GM21825 (cell line): ENCODE results near the gene FURIN.
"Not testable (repeated sequence)": the region's sequence is repeated elsewhere in the genome, so short reads cannot be mapped to it uniquely, and the experiment has no call there.

Experiments used
- ATAC-seq: cut with Tn5 transposase; IDR thresholded peaks from one replicate; pipeline ENCODE4 v1.9.1; 2021; ENCODE audit warnings: mild to moderate bottlenecking, moderate library complexity; ENCODE audit not compliant: unreplicated experiment

FURIN gene

GRCh38 chr15:90914305-90915080, 46.1 kb downstream of the FURIN start:
- no peak for ATAC-seq

GRCh38 chr15:90915216-90915807, 46.9 kb downstream of the FURIN start:
- ATAC-seq, result no peak

DNA sequence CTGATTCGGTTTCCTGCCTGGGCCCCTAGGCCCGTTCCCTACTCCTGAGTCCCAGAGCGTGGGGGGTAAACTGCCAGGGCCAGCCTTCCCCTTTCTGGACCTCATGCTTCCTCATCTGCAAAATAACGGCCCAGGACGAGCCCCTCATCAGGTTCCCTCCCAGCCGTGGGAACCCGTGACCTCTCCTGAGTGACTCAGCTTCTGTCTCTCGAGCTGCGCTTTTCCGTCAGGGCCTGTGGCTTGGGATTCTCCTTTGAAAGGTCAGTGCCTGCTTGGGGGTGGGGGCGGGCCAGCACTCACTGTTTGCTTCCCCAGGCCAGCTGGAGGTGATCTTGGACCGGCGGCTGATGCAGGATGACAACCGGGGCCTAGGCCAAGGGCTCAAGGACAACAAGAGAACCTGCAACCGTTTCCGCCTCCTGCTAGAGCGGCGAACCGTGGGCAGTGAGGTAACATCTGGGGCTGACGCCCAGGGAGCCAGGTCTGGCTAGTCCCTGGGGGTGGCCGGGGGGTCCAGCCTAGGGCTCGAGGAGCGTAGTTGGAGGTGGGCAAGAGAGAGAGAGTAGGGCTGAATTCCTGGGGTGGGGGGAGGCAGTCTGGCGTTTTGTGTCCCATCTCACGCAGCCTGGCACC, 47.5 kb downstream of the FURIN start:
- ATAC-seq, result no peak

DNA sequence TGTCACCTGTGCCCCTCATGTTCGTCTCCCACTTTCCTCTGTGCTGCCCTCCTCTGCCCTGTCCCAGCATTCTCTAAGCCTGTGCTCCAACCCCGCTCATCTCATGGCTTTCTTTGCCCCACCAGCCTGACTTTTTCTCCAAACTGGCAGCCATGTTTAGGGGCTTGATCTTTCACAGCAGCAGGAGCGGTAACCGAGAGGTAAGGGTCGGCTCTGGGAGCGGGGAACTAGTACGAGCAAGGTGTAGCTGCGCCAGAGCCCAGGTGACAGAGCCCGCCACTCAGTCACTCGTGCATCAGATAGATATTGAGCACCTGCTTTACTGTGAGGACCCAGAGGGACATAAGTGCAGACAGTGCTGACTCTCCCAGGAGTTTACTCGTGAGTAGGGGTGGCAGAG, 48.1 kb downstream of the FURIN start:
- ATAC-seq, result no peak

GRCh38 chr15:90917569-90917968, 49.2 kb downstream of the FURIN start:
- ATAC-seq, result no peak

GRCh38 chr15:90918034-90918788, 49.8 kb downstream of the FURIN start:
- no peak for ATAC-seq

GRCh38 chr15:90918835-90919234, 50.4 kb downstream of the FURIN start:
- ATAC-seq, result no peak

GRCh38 chr15:90921887-90922286, 53.5 kb downstream of the FURIN start:
- no peak for ATAC-seq

DNA sequence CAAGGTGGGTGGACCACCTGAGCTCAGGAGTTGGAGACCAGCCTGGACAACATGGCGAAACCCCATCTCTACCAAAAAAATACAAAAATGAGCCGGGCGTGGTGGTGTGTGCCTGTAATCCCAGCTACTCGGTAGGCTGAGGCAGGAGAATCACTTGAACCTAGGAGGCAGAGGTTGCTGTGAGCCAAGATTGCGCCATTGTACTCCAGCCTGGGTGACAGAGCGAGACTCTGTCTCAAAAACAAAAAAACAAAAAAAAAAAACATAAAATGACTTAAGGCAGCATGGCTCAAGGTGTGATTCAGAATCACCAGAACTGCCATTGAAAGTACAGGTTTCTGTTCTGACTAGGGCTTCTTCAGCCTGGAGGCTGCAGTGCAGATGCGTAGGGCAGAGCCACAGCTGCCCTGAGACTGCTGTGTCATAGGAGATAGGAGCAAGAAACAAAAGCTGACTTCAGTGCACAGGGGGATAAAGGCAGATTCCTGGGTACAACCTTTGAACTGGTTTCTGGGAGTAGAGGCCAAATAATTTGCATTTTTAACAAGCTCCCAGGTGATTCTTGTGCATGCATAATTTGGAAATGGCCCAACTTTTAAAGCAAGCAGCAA, 54.4 kb downstream of the FURIN start:
- ATAC-seq, result peak; percentile 60

GRCh38 chr15:90924375-90924774, 56.0 kb downstream of the FURIN start:
- peak; percentile 63 for ATAC-seq

DNA sequence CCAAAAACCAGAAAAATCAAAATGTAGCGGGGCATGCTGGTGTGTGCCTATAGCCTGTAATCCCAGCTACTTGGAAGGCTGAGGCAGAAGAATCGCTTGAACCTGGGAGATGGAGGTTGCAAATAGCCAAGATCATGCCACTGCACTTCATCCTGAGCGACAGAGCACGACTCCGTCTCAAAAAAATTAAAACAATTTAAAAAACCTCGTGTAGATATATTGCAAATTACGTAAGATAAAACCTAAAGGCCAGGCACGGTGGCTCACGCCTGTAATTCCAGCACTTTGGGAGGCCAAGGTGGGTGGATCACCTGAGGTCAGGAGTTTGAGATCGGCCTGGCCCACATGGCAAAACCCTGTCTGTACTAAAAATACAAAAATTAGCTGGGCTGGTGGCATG, 58.4 kb downstream of the FURIN start:
- ATAC-seq, result not testable (repeated sequence)

DNA sequence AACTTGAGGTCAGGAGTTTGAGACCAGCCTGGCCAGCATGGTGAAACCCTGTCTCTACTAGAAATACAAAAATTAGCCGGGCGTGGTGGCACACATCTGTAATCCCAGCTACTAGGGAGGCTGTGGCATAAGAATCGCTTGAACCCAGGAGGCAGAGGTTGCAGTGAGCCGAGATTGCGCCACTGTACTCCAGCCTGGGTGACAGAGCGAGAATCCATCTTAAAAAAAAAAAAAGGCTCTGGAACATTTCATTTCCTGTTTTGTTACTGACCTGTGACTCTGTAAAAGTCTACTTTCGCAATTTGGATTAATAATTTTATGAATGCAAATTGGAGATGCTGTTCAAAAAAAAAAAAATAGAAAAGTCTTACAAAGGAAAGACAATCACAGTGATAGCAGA, 59.7 kb downstream of the FURIN start:
- not testable (repeated sequence) for ATAC-seq

GRCh38 chr15:90929246-90930019, 61.0 kb downstream of the FURIN start:
- ATAC-seq, result no peak

DNA sequence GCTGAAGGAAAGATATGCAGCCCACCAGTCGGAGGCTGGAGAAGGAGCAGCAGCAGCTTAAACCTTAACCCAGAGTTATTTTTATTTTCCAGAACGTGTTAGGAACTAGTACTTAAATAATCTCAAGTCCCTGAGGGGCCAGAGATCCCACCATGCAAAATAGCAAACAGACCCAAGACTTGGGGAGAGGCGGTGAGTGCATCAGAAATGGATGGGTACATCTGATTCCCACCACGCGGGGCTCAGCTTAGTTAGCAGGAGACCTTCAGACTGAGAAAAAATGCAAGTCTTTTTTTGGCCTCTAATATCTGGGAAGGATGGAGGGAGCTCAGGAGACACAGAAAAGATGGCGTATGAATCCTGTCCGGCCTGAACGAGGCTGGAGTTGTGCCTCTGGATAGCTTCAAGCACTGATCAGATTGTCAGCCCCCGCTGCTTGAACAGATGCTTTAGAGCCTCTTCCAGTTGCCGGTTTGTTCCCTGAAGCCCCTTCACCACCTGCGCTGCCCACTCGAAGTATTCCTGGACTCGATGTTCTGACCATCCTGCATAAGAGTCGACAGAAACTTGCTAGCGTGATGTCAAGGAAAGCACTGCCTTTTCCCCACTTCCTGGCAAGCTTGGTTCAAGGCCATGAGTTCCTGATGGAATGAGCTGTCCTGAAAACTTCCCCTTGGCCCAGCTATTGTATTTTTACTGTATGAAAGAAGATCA, 62.6 kb downstream of the FURIN start:
- ATAC-seq, result no peak

DNA sequence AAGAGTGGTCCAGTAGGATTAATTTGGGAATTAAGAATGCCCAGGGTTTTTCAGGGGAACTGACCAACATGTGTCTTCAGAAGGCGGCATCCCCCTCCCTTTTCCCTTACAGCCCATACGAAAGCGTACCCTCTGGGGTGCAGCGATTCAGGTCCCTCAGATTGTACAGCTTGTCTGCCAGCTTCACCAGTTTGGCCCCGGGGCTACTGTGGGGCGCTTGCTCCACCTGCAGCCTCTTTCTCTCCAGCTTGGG, 63.1 kb downstream of the FURIN start:
- no peak for ATAC-seq

GRCh38 chr15:90931828-90932659, 63.7 kb downstream of the FURIN start, which contains the start of gene HDDC3:
HDDC3 (minus strand) TSS chr15:90932549; CDS start chr15:90932540, 9 bp downstream.
- peak; percentile 46 for ATAC-seq

DNA sequence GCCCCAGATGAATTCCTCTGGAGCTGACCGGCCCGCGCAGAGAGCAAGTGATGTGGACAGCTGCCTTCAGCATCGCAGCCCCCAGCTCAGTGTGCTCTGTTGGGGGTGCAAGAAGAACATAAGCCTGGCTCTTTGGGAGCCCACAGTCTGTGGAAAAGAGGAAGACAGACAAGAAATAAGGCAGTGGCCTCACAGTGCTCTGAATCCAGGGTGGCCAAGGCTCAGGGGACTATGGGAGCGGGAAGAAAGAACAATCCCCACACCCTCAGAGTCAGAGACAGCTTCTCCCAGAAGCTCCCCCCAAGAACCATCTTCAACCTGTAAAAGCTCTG, 64.2 kb downstream of the FURIN start:
- ATAC-seq, result no peak
